Stimulated activated naive CD8-positive, alpha-beta T cell treated with anti-CD3 and anti-CD28 coated beads, Interleukin-15, amount 100 ng/mL, for 72 hours (primary cell): Measurements from ENCODE around the gene ARHGAP6.
"Not testable (repeated sequence)": the region's sequence is repeated elsewhere in the genome, so short reads cannot be mapped to it uniquely, and the experiment has no call there.

ENCODE experiments used
- ATAC-seq: fragments of 150-1000 bp; cut with Tn5 transposase; 2 replicates; pipeline ENCODE4 v1.10.0; 2021; ENCODE audit warnings: mild to moderate bottlenecking, moderate library complexity
- DNase-seq, 2 donors: peaks; one replicate each; pipeline ENCODE4 v3.0.0; 2021 to 2022
- H3K27ac Mint-ChIP-seq, 2 donors: one replicate each; pipeline ENCODE4 v1.8.0; 2022; ENCODE audit warnings: mild to moderate bottlenecking in 2 of 2, mixed read lengths in 2 of 2, moderate library complexity in 2 of 2
- H3K27me3 Mint-ChIP-seq: one replicate; pipeline ENCODE4 v1.8.0; 2022; ENCODE audit warnings: mixed read lengths
- H3K4me1 Mint-ChIP-seq: one replicate; pipeline ENCODE4 v1.8.0; 2022; ENCODE audit warnings: mild to moderate bottlenecking, mixed read lengths
- H3K4me3 Mint-ChIP-seq, 2 donors: one replicate each; pipeline ENCODE4 v1.8.0; 2022; ENCODE audit warnings: mild to moderate bottlenecking in 2 of 2, mixed read lengths in 2 of 2, moderate library complexity in 1 of 2
- H3K9me3 Mint-ChIP-seq, 2 donors: one replicate each; pipeline ENCODE4 v1.8.0; 2022; ENCODE audit warnings: mixed read lengths in 2 of 2

ARHGAP6 gene

GRCh38 chrX:11367609-11368430, 297.9 kb downstream of the ARHGAP6 start:
- no peaks in the 10 kb centered on the region for H3K9me3 Mint-ChIP-seq
- no peaks in the 10 kb centered on the region for H3K27me3 Mint-ChIP-seq
- DNase-seq (no peak), ATAC-seq (no peak)
- no peaks in the 10 kb centered on the region for H3K4me1 Mint-ChIP-seq
- no peak overlapping the region for H3K4me3 Mint-ChIP-seq
- no peak overlapping the region for H3K27ac Mint-ChIP-seq

GRCh38 chrX:11366998-11367595, 298.6 kb downstream of the ARHGAP6 start:
- H3K9me3 Mint-ChIP-seq: no peaks in the 10 kb centered on the region
- ATAC-seq: no peak
- no peak for DNase-seq
- no peaks in the 10 kb centered on the region for H3K27me3 Mint-ChIP-seq
- no peak overlapping the region for H3K27ac Mint-ChIP-seq
- no peaks in the 10 kb centered on the region for H3K4me1 Mint-ChIP-seq
- no peak overlapping the region for H3K4me3 Mint-ChIP-seq

DNA sequence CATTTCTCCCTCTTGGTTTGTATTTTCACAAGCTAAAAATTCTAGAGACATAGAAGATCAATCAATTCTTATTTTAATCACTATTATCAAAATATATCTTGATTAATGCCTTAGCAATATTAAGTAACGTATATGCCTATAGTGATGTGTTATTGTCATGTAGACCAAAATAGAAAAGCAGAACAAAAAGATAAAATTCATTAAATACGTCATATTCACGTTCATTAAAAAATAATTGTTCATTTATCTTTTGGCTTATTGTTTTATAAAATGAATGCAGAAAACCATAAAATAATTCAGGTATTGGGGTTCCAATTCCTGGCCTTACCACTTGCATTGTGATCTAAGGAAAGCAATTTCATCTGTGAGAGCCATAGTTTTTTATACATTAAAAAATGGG, 300.3 kb downstream of the ARHGAP6 start:
- ATAC-seq (no peak), DNase-seq (no peak)
- no peaks in the 10 kb centered on the region for H3K4me1 Mint-ChIP-seq
- H3K9me3 Mint-ChIP-seq: no peaks in the 10 kb centered on the region
- no peak overlapping the region for H3K27ac Mint-ChIP-seq
- no peak overlapping the region for H3K4me3 Mint-ChIP-seq
- H3K27me3 Mint-ChIP-seq: no peaks in the 10 kb centered on the region

- Mint-ChIP-seq H3K27ac (no peak overlapping the region), H3K27me3 (no peaks in the 10 kb centered on the region), H3K4me1 (no peaks in the 10 kb centered on the region), H3K9me3 (no peaks in the 10 kb centered on the region), H3K4me3 (no peak overlapping the region)
- DNase-seq: no peak
- no peak for ATAC-seq
These were observed 300.9 kb downstream of the ARHGAP6 start for GRCh38 chrX:11364835-11365234.

DNA sequence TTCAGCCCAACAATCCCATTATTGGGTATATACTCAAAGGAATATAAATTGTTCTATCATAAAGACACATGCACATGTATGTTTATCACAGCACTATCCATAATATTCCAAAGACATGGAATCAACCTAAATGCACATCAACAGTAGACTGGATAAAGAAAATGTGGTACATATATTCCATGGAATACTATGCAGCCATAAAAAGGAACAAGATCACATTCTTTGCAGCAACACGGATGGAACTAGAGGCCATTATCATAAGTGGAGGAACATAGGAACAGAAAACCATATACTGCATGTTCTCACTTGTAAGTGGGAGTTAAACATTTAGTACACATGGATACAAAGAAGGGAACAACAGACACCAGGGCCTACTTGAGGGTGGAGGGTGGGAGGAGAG, 301.9 kb downstream of the ARHGAP6 start:
- not testable (repeated sequence) for H3K9me3 Mint-ChIP-seq, H3K4me3 Mint-ChIP-seq, ATAC-seq, DNase-seq, H3K4me1 Mint-ChIP-seq, H3K27ac Mint-ChIP-seq, H3K27me3 Mint-ChIP-seq

GRCh38 chrX:11363069-11363594, 302.6 kb downstream of the ARHGAP6 start:
- ATAC-seq: no peak
- no peak overlapping the region for H3K4me3 Mint-ChIP-seq

DNA sequence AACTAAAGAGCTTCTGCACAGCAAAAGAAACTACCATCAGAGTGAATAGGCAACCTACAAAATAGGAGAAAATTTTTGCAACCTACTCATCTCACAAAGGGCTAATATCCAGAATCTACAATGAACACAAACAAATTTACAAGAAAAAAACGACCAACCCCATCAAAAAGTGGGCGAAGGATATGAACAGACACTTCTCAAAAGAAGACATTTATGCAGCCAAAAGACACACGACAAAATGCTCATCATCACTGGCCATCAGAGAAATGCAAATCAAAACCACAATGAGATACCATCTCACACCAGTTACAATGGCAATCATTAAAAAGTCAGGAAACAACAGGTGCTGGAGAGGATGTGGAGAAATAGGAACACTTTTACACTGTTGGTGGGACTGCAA, 304.1 kb downstream of the ARHGAP6 start:
- ATAC-seq, H3K4me1 Mint-ChIP-seq, H3K4me3 Mint-ChIP-seq, DNase-seq, H3K27me3 Mint-ChIP-seq, H3K9me3 Mint-ChIP-seq, H3K27ac Mint-ChIP-seq: not testable (repeated sequence)

More at GRCh38 chrX:11363069-11363594, 302.6 kb downstream of the ARHGAP6 start:
- Mint-ChIP-seq H3K27me3 (no peaks in the 10 kb centered on the region), H3K9me3 (no peaks in the 10 kb centered on the region), H3K27ac (no peak overlapping the region), H3K4me1 (no peaks in the 10 kb centered on the region)
- DNase-seq: no peak

DNA sequence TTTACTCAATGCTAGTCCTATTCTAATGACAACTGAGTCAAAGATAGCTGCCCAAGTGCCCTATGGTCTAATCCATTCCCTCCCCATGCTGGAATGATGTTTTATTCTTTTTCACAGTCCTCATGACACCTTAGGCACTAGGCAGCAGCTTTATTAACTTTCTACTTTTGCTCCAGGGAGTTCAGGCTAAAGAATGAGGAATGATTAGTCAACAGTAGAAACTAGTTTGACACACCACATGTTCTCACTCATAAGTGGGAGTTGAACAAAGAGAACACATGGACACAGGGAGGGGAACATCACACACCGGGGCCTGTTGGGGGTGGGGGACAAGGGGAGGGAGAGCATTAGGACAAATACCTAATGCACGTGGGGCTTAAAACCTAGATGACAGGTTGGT, 309.8 kb downstream of the ARHGAP6 start:
- not testable (repeated sequence) for H3K9me3 Mint-ChIP-seq, DNase-seq, H3K4me3 Mint-ChIP-seq

GRCh38 chrX:11355259-11355909, 310.3 kb downstream of the ARHGAP6 start:
- Mint-ChIP-seq H3K4me1 (no peaks in the 10 kb centered on the region), H3K27me3 (no peaks in the 10 kb centered on the region), H3K9me3 (no peaks in the 10 kb centered on the region), H3K4me3 (no peak overlapping the region), H3K27ac (no peak overlapping the region)
- DNase-seq (no peak), ATAC-seq (no peak)

More for the DNA sequence above, 309.8 kb downstream of the ARHGAP6 start:
- not testable (repeated sequence) for ATAC-seq, H3K27ac Mint-ChIP-seq, H3K27me3 Mint-ChIP-seq, H3K4me1 Mint-ChIP-seq

DNA sequence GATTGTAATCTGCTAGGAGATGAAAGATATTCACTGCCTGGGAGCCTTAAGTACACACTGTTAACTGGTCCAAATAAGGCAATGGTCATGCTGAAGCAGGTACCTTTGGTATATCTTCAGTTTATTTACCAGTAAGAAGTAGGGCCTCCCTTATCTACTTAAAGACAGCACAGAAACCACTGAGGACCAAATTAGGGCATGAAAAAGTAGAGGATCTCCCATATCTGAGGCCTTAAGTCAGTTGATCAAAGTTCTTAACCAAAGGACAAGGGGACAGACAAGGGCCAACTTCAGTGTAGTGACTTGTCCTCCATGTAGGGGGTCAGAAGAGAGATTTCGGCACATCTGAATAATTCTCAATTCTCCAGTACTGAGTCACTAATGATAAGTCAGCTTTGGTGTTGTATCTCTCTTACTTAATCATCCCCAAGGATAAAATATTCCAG, 313.4 kb downstream of the ARHGAP6 start:
- H3K4me1 Mint-ChIP-seq: no peaks in the 10 kb centered on the region
- H3K27me3 Mint-ChIP-seq: no peaks in the 10 kb centered on the region

DNA sequence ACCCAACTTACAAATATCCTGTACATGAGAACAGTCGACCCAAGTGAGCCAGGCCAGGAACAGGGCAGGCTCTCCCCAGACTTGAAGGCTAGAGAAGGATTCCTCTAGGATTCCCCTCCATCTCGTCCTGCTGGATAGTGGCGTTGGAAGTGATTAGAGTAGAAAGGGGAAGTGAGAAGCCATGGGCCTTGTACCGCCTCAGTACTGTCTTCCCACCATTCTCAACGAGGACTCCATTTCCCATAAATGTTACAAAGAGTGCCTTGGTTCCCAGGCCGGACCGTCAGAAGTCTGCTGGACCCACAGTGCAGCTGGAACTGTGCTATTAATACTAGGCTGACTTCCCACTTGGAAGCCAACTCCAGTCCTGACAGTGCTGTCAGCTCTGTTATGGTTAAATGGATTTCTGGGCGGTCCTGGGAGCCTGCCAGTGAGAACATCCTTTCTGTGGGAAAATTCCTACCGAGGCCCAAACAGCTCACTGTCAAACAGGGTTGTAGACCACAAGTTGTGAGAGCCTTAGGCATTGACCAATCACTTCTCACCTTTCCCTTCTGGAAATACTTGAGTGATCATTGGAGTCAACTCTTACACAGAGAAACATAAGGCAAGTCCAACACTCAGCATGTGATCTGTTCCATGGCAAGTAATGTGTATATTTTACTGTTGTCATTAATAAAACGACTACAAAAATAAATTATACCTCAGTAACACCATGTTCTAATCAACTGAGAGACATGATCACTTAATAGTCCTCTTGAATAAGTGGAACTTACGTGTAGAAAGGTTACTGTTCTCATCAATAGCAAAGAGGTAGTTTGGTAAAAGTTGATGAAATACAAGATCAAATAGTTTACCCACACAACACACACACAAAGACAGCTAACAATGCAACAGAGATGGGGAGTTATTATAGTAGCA, 314.1 kb downstream of the ARHGAP6 start:
- no peaks in the 10 kb centered on the region for H3K27me3 Mint-ChIP-seq
- H3K4me1 Mint-ChIP-seq: no peaks in the 10 kb centered on the region
- DNase-seq (no peak), ATAC-seq (no peak)
- no peaks in the 10 kb centered on the region for H3K9me3 Mint-ChIP-seq
- H3K27ac Mint-ChIP-seq: peak overlapping the region in 1 of 2 donors; percentile 40
- no peak overlapping the region for H3K4me3 Mint-ChIP-seq

More for the DNA sequence above, 313.4 kb downstream of the ARHGAP6 start:
- no peak overlapping the region for H3K27ac Mint-ChIP-seq
- H3K9me3 Mint-ChIP-seq: no peaks in the 10 kb centered on the region
- DNase-seq (no peak), ATAC-seq (no peak)
- no peak overlapping the region for H3K4me3 Mint-ChIP-seq

GRCh38 chrX:11349661-11350337, 315.9 kb downstream of the ARHGAP6 start:
- H3K4me1 Mint-ChIP-seq: no peaks in the 10 kb centered on the region
- H3K9me3 Mint-ChIP-seq: no peaks in the 10 kb centered on the region
- H3K4me3 Mint-ChIP-seq: no peak overlapping the region
- DNase-seq (no peak), ATAC-seq (no peak)
- no peak overlapping the region for H3K27ac Mint-ChIP-seq
- H3K27me3 Mint-ChIP-seq: no peaks in the 10 kb centered on the region

GRCh38 chrX:11349020-11349419, 316.7 kb downstream of the ARHGAP6 start:
- no peaks in the 10 kb centered on the region for H3K27me3 Mint-ChIP-seq
- no peak overlapping the region for H3K27ac Mint-ChIP-seq
- ATAC-seq: no peak
- H3K4me3 Mint-ChIP-seq: no peak overlapping the region
- H3K9me3 Mint-ChIP-seq: no peaks in the 10 kb centered on the region
- DNase-seq: no peak
- H3K4me1 Mint-ChIP-seq: no peaks in the 10 kb centered on the region

DNA sequence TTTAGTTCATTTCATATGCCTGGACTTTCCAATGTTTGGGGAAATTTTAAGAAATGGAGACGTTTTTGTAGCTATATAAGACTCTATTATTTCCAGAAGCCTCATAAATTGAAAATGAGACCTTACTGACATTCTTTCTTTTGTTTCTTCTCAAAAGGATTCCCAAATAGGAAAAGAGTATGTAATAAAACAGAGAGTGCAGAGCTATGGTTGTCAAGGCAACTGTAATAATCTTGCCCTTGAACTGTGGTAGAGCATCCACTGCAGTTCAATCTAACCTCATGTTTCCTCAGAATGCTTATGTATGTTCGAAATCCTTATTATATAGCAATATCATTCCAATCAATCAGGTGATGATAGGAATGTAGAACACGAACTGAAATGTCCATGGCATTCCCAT, 318.4 kb downstream of the ARHGAP6 start:
- ATAC-seq (no peak), DNase-seq (no peak)
- Mint-ChIP-seq H3K4me1 (no peaks in the 10 kb centered on the region), H3K27ac (no peak overlapping the region), H3K9me3 (no peaks in the 10 kb centered on the region), H3K27me3 (no peaks in the 10 kb centered on the region), H3K4me3 (no peak overlapping the region)
